GM21723 (cell line): ENCODE data around the gene TAS1R3.

Experiments used
- ATAC-seq: cut with Tn5 transposase; IDR thresholded peaks from one replicate; pipeline ENCODE4 v1.9.1; 2021; ENCODE audit warnings: mild to moderate bottlenecking, moderate library complexity; ENCODE audit not compliant: unreplicated experiment

The TAS1R3 gene

DNA sequence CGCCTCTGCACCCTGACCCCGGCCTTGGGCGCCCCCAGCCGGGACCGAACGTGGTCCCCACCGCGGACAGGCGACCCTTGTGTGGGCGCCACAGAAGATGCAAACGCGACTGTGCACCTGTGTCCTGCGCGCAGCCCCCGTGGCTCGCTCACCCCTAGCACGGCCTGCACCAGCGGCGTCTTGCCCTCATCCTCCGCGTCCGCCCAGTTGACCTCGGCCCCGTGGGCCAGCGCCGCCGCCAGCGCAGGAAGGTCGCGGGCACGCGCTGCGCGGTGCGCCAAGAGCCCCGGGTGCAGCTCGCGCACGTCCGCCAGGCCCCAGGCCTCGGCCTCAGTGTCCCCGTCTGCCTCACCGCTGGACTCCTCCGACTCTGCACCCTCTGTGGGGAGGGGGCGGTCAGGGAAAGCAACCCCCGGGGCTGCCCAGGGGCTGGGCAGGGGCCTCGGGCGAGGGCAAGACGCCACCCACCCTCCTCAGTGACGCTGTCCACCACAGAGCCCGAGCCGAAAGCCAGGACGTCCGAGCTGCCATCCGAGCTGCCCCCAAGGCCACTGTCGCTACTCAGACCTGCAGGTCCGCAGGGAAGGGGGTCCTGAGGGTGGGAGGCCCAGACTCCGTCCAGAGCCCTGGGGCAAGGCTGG is 36.7 kb upstream of the TAS1R3 start:
- ATAC-seq, result no peak

DNA sequence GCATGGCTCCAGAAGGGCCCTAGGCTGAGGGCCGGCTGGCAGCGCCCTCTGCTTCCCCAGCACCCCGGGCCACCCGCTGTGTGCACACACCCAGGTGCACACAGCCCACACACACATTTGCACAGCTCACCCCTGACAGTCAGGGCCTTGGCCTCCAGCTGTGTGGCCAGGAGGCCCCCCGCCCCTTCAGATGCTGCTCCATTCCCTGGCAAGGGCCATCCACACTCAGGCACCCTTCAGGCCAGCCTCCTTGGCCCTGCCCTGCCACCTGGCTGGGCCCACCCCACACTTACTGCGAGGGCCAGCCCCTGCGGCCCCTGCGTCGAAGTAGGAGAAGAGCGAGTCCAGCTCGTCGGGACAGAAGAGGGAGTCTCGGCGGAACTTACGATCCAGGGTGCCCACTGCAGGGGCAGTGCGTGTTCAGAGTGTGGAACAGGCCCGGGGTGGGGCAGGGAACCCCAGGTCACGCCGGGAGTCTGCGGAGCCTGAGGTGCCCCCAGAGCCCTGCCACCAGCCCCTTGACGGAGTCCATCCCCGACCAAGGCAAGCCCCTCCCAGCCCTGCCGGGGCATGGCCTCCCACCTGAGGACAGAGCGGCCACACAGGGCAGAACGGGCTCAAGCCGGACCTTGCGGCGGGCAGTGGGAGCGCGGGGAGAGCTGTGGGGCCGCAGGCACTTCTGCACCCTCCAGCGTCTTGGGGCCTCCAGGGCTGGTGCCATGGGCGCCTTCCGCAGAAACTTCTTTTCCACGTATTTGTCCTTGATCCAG is 35.7 kb upstream of the TAS1R3 start:
- no peak for ATAC-seq

- no peak for ATAC-seq
Measured at GRCh38 chr1:1296070-1297061, 34.7 kb upstream of the TAS1R3 start.

GRCh38 chr1:1297802-1298424 is 33.2 kb upstream of the TAS1R3 start:
- ATAC-seq, result no peak

- no peak for ATAC-seq
Measured at GRCh38 chr1:1298861-1299685, 32.0 kb upstream of the TAS1R3 start.

DNA sequence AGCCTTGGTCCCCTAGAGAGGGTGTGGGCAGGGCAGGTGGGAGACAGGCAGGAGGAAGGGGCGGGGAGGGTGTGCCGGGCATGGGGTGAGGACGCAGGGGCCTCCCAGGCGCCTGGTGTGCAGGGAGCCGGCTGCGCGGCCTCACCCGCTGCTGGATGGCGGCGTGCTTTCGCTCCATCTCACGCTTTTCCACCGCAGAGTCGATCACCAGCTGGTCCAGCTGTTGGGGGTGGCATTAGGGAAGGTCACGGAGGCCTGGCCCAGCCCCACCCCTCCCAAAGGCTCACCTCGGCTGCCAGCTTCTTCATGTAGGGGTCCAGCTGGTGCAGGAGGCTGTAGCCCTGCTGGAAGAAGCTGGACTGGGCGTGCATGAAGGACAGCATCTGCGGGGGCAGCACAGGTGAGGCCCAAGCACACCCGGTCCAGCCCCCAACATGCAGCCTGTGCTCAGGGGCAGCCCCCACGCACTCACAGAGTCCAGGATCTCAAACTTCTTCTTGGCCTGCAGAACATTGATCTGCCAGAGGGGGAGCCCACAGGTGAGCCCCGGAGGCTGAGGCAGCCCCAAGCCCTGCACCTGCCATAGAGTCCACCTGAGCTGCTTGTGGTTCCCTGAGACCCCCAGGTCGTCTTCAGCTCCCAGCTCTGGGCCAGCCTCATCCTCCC is 31.3 kb upstream of the TAS1R3 start:
- ATAC-seq, result no peak

DNA sequence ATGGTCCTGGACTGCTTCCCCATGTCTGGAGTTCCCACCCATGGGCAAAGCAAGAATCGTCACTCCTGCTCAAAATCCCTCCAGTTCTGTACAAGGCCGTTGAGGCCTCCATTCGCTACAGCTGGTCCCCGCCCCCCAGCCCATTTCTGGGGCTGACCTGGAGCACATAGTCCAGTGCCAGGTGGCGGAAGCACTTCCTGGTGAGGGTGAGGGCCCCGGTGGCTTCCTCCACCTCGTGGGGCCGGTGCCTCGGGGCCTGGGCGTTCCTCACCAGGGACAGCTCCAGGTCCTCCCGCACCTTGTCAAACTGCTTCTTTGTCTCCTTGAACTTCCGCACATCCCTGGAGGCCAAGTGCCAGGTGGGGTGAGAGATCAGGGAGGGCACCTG is 30.7 kb upstream of the TAS1R3 start:
- ATAC-seq, result no peak

GRCh38 chr1:1302006-1302430 is 29.1 kb upstream of the TAS1R3 start:
- no peak for ATAC-seq

GRCh38 chr1:1302951-1303509 is 28.1 kb upstream of the TAS1R3 start:
- no peak for ATAC-seq

- no peak for ATAC-seq
Measured at GRCh38 chr1:1303736-1304135, 27.3 kb upstream of the TAS1R3 start.

GRCh38 chr1:1304331-1305299 is 26.5 kb upstream of the TAS1R3 start:
- ATAC-seq, result no peak

- no peak for ATAC-seq
Measured at GRCh38 chr1:1305300-1306069, 25.6 kb upstream of the TAS1R3 start.

- no peak for ATAC-seq
Measured at GRCh38 chr1:1306070-1306660, 24.9 kb upstream of the TAS1R3 start.

GRCh38 chr1:1306661-1307260 is 24.3 kb upstream of the TAS1R3 start:
- no peak for ATAC-seq

GRCh38 chr1:1307261-1307922 is 23.7 kb upstream of the TAS1R3 start:
- ATAC-seq, result peak; percentile 1
